NCI-H524 (cell line): ENCODE data around the gene JAGN1.
"Not testable (repeated sequence)": the region's sequence is repeated elsewhere in the genome, so short reads cannot be mapped to it uniquely, and the experiment has no call there.

Experiments
- DNase-seq, 2 experiments: peaks; one replicate each; lab custom pipeline; 2025; lab: John Stamatoyannopoulos, UW

JAGN1 gene

GRCh38 chr3:9898467-9899241, 8.2 kb downstream of the JAGN1 start:
- no peak for DNase-seq

- no peak for DNase-seq
These were observed 8.9 kb downstream of the JAGN1 start for GRCh38 chr3:9899289-9899791.

- not testable (repeated sequence) for DNase-seq
These were observed 10.6 kb downstream of the JAGN1 start for GRCh38 chr3:9900965-9901415.

- no peak for DNase-seq
These were observed 11.6 kb downstream of the JAGN1 start for GRCh38 chr3:9901967-9902366.

- DNase-seq, result no peak
These were observed 12.2 kb downstream of the JAGN1 start, which contains the start of gene IL17RE for GRCh38 chr3:9902372-9903237. Gene IL17RE (plus strand): TSS chr3:9902848. CDS start chr3:9902933, 85 bp downstream.

GRCh38 chr3:9903238-9903624, 12.8 kb downstream of the JAGN1 start:
- DNase-seq, result no peak

GRCh38 chr3:9903904-9904303, 13.5 kb downstream of the JAGN1 start:
- no peak for DNase-seq

GRCh38 chr3:9906480-9906879, 16.1 kb downstream of the JAGN1 start:
- no peak for DNase-seq

GRCh38 chr3:9908286-9908685, 17.9 kb downstream of the JAGN1 start:
- no peak for DNase-seq

- no peak for DNase-seq
These were observed 19.0 kb downstream of the JAGN1 start for GRCh38 chr3:9909221-9910013.

GRCh38 chr3:9911863-9912262, 21.5 kb downstream of the JAGN1 start:
- no peak for DNase-seq

- no peak for DNase-seq
These were observed 22.0 kb downstream of the JAGN1 start for GRCh38 chr3:9912294-9912935.

GRCh38 chr3:9913601-9914000, 23.2 kb downstream of the JAGN1 start:
- no peak for DNase-seq

GRCh38 chr3:9914011-9914410, 23.6 kb downstream of the JAGN1 start:
- no peak for DNase-seq

GRCh38 chr3:9914559-9915253, 24.3 kb downstream of the JAGN1 start:
- peak; percentile 60 to 68 for DNase-seq

- DNase-seq, result peak; percentile 53 to 72
These were observed 25.1 kb downstream of the JAGN1 start for GRCh38 chr3:9915254-9916141.

GRCh38 chr3:9916346-9916733, 25.9 kb downstream of the JAGN1 start:
- DNase-seq, result peak; percentile 89 to 93

- DNase-seq, result peak; percentile 82 to 88
These were observed 26.6 kb downstream of the JAGN1 start, which contains the start of gene IL17RC for GRCh38 chr3:9916734-9917680. Gene IL17RC (plus strand): TSS chr3:9917098. CDS start chr3:9917316, 218 bp downstream.
